ENCODE results near the gene RBM41. TPM values are rescaled to one million over a fixed set of nuclear protein-coding genes. Genes with fewer than 3 reads are reported as not detected.
A peak's percentile ranks its signal among the peaks of the same experiment; 100 is the strongest.
"Not testable (repeated sequence)": the region's sequence is repeated elsewhere in the genome, so short reads cannot be mapped to it uniquely, and the experiment has no call there.

The RBM41 gene
- 27.2 TPM for total RNA-seq (ENCODE audit: insufficient read depth, low replicate concordance)

DNA sequence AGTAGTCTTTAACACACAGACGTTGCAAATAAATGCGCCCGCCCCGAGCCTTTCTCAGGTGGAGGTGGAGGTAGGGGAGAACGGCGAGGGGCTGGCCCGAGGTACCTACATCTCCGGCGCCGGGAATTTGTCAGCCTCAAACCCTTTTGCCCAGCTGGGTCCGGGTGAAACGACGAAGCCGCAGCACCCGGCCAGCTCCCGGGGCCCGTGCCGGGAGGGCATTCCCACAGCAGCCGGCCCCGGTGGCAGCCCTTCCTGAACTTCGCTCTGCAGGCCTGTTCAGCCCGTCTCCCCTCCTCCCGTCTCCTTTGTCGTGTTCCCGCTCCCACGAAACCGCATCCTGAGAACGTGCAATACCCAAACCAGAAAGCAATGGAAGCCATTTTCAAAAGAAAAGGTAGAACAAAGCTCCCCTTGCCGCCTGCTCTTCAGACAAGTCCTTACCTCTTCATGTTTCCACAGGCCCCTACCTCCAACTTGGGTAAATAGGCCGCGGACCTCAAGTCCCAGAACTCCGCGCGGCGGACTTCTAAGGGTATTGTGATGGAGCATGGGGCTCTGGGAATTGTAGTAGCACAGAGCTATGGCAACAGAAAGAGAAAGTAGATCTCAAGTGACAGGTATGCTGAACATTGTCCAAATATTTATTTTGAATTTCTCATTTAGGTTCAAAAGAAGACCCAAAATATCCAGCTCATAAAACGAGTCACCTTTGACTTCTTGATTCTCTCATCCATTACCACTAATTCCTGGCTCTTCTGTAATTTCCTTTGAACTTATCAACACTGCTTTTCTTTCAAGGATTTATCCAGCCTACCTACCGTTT is at the start of gene RBM41:
RBM41 (minus strand) TSS at position 501 of the 826 bp plus-strand sequence; CDS start at position 452, 49 bp downstream.
- DNase-seq (ENCODE audit: low spot score), result peak; percentile 87

DNA sequence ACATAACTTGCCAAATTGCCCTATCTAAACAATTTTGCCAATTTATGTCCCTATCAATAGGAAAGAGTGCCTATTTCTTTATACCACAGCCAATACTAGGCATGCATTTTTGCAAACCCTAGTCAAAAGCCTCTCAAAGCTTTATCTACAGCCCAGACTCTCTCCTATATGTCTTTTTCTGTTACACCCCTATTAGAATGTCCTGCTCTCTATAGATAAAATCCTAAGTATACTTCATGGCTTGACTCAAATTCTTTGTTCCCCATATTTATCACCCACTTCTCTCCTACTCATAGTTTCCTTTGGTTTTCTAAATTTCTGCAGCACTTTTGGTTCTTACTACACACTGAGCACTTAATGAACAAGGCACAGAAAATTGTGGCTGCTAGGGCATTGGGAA is 49.6 kb upstream of the RBM41 start:
- no peak for DNase-seq (ENCODE audit: low spot score)

GRCh38 chrX:107167163-107167921 is 48.7 kb upstream of the RBM41 start:
- no peak for DNase-seq (ENCODE audit: low spot score)

GRCh38 chrX:107157618-107158017 is 39.0 kb upstream of the RBM41 start:
- DNase-seq (ENCODE audit: low spot score), result not testable (repeated sequence)

GRCh38 chrX:107155621-107156430 is 37.2 kb upstream of the RBM41 start:
- DNase-seq (ENCODE audit: low spot score), result not testable (repeated sequence)

DNA sequence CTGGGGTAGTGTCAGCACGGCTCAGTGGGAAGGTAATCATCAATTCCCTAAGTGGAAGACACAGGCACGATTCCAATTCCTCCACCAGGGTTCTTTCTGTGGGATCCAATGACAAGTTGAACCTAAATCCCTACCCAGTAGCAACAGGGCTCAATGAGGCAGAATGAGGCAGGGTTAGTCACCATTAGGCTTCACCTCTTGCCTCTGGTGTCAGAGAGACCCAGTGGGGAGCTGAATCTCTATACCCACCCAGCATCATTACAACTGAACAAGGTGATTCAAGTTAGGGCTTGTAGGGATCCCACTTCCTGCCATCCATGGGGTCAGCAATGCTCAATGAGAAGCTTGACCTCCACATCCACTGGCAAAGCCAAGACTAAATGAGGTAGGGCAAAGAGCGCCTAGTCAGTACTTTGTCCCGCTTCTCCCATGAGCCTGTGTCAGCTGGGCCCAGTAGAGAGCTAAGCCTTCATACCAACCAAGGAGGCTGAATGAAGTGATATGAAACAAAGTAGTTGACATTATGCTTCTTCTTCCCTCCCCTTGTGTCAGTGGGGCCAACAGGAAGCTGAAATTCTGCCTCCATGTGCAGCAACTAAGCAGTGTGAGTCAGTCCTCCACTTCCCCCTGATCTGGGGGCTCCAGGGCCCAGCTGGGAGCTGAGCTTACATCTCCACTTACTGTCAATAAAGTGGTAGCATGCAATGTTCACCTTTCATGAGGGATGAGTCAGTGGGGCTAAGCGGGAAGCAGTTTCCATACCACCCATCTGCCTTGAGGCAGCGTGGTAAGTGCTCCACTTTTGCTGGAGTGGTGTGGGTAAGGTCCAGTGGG is 36.4 kb upstream of the RBM41 start:
- peak; percentile 0 for DNase-seq (ENCODE audit: low spot score)

DNA sequence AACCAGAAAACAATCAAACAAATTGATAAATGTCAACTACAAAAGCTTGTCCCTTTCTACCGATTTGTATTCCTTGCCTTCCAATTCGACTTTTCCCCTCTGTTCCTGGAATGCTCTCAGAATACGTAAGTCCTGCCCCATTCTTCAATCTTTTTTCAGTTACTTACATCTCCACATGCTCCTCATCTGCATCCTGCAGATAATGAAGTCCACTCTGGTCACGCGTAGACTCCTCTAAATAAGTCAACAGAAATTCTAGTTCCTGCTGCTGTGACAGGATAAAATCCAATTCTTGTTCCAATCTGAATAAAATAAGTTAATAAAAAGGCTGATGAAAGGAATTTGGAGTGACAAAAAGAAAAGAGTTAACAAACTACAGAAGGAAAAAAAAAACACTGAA is 34.4 kb upstream of the RBM41 start:
- no peak for DNase-seq (ENCODE audit: low spot score)

GRCh38 chrX:107146670-107147069 is 28.0 kb upstream of the RBM41 start:
- DNase-seq (ENCODE audit: low spot score), result no peak

DNA sequence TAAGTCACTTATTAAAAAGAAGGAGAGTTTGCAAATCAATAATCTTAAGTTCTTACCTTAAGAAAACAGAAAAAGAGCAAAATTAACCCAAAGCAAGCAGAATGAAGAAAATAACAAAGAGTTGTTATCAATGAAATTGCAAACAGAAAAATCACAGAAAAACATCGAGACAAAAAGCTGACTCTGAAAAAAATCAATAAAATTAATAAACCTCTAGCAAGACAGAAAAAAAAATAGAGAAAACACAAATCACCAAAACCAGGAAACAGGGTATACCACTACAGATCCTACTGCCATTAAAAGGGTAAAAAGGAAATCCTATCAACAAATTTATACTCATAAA is 17.3 kb upstream of the RBM41 start:
- DNase-seq (ENCODE audit: low spot score), result no peak

DNA sequence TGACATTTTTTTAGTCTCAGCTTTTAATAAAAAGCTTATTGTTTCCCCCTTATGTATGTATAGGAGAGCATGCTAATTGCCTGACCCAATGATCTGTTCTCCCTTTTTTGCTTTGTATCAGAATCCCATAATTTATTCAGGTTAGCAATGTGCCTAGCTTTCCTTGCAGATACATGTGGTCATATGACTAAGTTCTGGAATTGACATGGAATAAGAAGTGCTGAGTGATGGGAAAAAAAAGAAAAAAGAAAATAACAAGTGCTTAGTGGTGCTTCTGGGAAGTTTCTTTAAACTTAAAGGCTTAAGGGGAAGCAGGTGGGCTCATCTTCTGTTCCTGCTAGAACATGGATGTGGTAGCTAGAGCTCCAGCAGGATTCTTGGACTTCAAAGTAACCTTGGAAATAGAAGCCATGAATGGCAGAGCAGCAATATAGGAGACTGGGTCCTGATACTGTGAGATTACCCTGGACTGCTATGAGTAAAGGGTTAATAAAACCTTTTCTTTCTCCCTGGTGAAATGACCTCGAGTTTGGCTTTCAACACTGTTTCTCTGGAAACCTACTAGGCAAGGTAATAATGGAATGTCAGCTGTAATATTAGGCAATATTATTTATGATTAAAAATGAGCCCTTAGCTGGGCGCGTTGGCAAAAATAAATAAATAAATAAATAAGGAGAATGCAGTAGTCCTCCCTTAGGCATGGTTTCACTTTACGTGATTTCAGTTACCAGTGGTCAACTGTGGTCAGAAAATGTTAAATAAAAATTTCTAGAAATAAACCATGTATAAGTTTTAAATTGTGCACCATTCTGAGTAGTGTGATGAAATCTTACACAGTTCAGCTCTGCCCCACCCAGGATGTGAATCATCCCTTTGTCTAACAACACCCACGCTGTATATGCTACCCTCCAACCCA is 16.7 kb upstream of the RBM41 start:
- no peak for DNase-seq (ENCODE audit: low spot score)

- no peak for DNase-seq (ENCODE audit: low spot score)
Observed at GRCh38 chrX:107123750-107124149, 5.1 kb upstream of the RBM41 start.

GRCh38 chrX:107119283-107119682 is 661 bp upstream of the RBM41 start:
- no peak for DNase-seq (ENCODE audit: low spot score)

GRCh38 chrX:107117993-107118321 is 665 bp downstream of the RBM41 start:
- no peak for DNase-seq (ENCODE audit: low spot score)

GRCh38 chrX:107107459-107107858 is 11.2 kb downstream of the RBM41 start:
- no peak for DNase-seq (ENCODE audit: low spot score)

DNA sequence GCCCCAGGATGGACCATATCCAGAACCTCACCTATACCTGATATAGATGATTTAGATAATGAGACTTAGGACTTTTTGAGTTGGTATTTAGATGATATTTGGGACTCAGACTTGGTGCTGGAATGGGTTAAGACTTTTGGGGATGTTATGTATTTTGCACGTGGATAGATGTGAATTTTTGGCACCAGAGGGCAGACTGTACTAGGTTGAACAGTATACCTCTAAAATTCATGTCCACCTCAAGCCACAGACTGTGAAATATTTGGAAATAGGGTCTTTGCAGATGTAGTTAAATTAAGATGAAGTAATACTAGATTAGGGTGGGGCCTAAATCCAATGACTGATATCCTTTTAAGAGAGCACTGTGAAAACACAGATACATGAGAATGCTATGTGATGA is 15.6 kb downstream of the RBM41 start:
- DNase-seq (ENCODE audit: low spot score), result peak; percentile 0

GRCh38 chrX:107076158-107076557 is 42.5 kb downstream of the RBM41 start:
- DNase-seq (ENCODE audit: low spot score), result no peak

GRCh38 chrX:107057731-107058130 is 60.9 kb downstream of the RBM41 start:
- not testable (repeated sequence) for DNase-seq (ENCODE audit: low spot score)

- no peak for DNase-seq (ENCODE audit: low spot score)
Observed at GRCh38 chrX:107054978-107055377, 63.6 kb downstream of the RBM41 start.

- no peak for DNase-seq (ENCODE audit: low spot score)
Observed at GRCh38 chrX:107050195-107050709, 68.4 kb downstream of the RBM41 start.

GRCh38 chrX:107047622-107048021 is 71.0 kb downstream of the RBM41 start:
- DNase-seq (ENCODE audit: low spot score), result no peak
